Measurements from ENCODE around the gene HLA-DPB1. TPM values are rescaled to one million over a fixed set of nuclear protein-coding genes. Genes with fewer than 3 reads are reported as not detected.

Gene HLA-DPB1
- total RNA-seq, 1 experiment from 2014 or later = 9.2 TPM

Other genes with a start within 250 kb of the HLA-DPB1 start
- 87.2 and 112 TPM in 2 replicates for gene TAP2, start 237.3 kb upstream of the HLA-DPB1 start, total RNA-seq (2014; rRNA removed; shearing (Covaris generic); ENCODE audit: low replicate concordance)
- gene PSMB8, start 231.9 kb upstream of the HLA-DPB1 start, total RNA-seq (2014; rRNA removed; shearing (Covaris generic); ENCODE audit: low replicate concordance) = 164 and 166 TPM in 2 replicates
- gene TAP1, start 222.3 kb upstream of the HLA-DPB1 start, total RNA-seq (2014; rRNA removed; shearing (Covaris generic); ENCODE audit: low replicate concordance) = 84.9 and 115 TPM in 2 replicates
- gene PSMB9, start 221.8 kb upstream of the HLA-DPB1 start, total RNA-seq (2014; rRNA removed; shearing (Covaris generic); ENCODE audit: low replicate concordance) = 96.5 and 106 TPM in 2 replicates
- gene HLA-DMB, start 135.0 kb upstream of the HLA-DPB1 start, total RNA-seq (2014; rRNA removed; shearing (Covaris generic); ENCODE audit: low replicate concordance) = 0.76 and 0.79 TPM in 2 replicates
- gene HLA-DMA, start 122.9 kb upstream of the HLA-DPB1 start, total RNA-seq (2014; rRNA removed; shearing (Covaris generic); ENCODE audit: low replicate concordance) = 16.8 and 18.9 TPM in 2 replicates
- 207 and 281 TPM in 2 replicates for gene BRD2, start 107.4 kb upstream of the HLA-DPB1 start, total RNA-seq (2014; rRNA removed; shearing (Covaris generic); ENCODE audit: low replicate concordance)
- not detected in 2 replicates for gene HLA-DOA, start 66.4 kb upstream of the HLA-DPB1 start, total RNA-seq (2014; rRNA removed; shearing (Covaris generic); ENCODE audit: low replicate concordance)
- gene HLA-DPA1, start 2.3 kb upstream of the HLA-DPB1 start, total RNA-seq (2014; rRNA removed; shearing (Covaris generic); ENCODE audit: low replicate concordance) = 0.59 and 2.5 TPM in 2 replicates
- 0.99 and 2.6 TPM in 2 replicates for gene COL11A2, start 116.5 kb downstream of the HLA-DPB1 start, total RNA-seq (2014; rRNA removed; shearing (Covaris generic); ENCODE audit: low replicate concordance)
- gene RXRB, start 124.7 kb downstream of the HLA-DPB1 start, total RNA-seq (2014; rRNA removed; shearing (Covaris generic); ENCODE audit: low replicate concordance) = 43.6 and 58.8 TPM in 2 replicates
- gene SLC39A7, start 124.9 kb downstream of the HLA-DPB1 start, total RNA-seq (2014; rRNA removed; shearing (Covaris generic); ENCODE audit: low replicate concordance) = 397 and 459 TPM in 2 replicates
- gene HSD17B8, start 128.7 kb downstream of the HLA-DPB1 start, total RNA-seq (2014; rRNA removed; shearing (Covaris generic); ENCODE audit: low replicate concordance) = not detected in 2 replicates
- gene RING1, start 132.5 kb downstream of the HLA-DPB1 start, total RNA-seq (2014; rRNA removed; shearing (Covaris generic); ENCODE audit: low replicate concordance) = 77.7 and 171 TPM in 2 replicates
- gene VPS52, start 195.9 kb downstream of the HLA-DPB1 start, total RNA-seq (2014; rRNA removed; shearing (Covaris generic); ENCODE audit: low replicate concordance) = 38.1 and 47.4 TPM in 2 replicates
- gene RPS18, start 196.1 kb downstream of the HLA-DPB1 start, total RNA-seq (2014; rRNA removed; shearing (Covaris generic); ENCODE audit: low replicate concordance) = 11,886 and 16,367 TPM in 2 replicates
- gene B3GALT4, start 201.1 kb downstream of the HLA-DPB1 start, total RNA-seq (2014; rRNA removed; shearing (Covaris generic); ENCODE audit: low replicate concordance) = 0.49 and 2.0 TPM in 2 replicates
- gene WDR46, start 213.2 kb downstream of the HLA-DPB1 start, total RNA-seq (2014; rRNA removed; shearing (Covaris generic); ENCODE audit: low replicate concordance) = 246 and 303 TPM in 2 replicates
- gene PFDN6, start 213.6 kb downstream of the HLA-DPB1 start, total RNA-seq (2014; rRNA removed; shearing (Covaris generic); ENCODE audit: low replicate concordance) = 488 and 596 TPM in 2 replicates
- 71.9 and 123 TPM in 2 replicates for gene RGL2, start 223.0 kb downstream of the HLA-DPB1 start, total RNA-seq (2014; rRNA removed; shearing (Covaris generic); ENCODE audit: low replicate concordance)
- gene TAPBP, start 238.1 kb downstream of the HLA-DPB1 start, total RNA-seq (2014; rRNA removed; shearing (Covaris generic); ENCODE audit: low replicate concordance) = 37.5 and 89.0 TPM in 2 replicates
- 6.2 and 20.0 TPM in 2 replicates for gene ZBTB22, start 241.8 kb downstream of the HLA-DPB1 start, total RNA-seq (2014; rRNA removed; shearing (Covaris generic); ENCODE audit: low replicate concordance)
- 27.3 and 34.2 TPM in 2 replicates for gene DAXX, start 247.0 kb downstream of the HLA-DPB1 start, total RNA-seq (2014; rRNA removed; shearing (Covaris generic); ENCODE audit: low replicate concordance)

Measured in MG63 (cell line).